ENCODE data around the gene EHBP1L1. TPM values are rescaled to one million over a fixed set of nuclear protein-coding genes. Genes with fewer than 3 reads are reported as not detected.

Gene EHBP1L1
- total RNA-seq, 1 donor from 2014 or later = 10.1 TPM

- Histone ChIP-seq H3K27ac (ENCODE audit: low read depth, low read length) (no peak overlapping the region), H2AFZ (ENCODE audit: low read depth, low read length) (no peak overlapping the region), H3K36me3 (ENCODE audit: insufficient read depth, low read length) (no peaks in the 10 kb centered on the region), H3K4me2 (ENCODE audit: low read length) (peak overlapping the region; percentile 48), H3K4me1 (ENCODE audit: insufficient read depth, low read length) (peaks cover 7% of the 10 kb centered on the region), H3K9ac (ENCODE audit: low read length) (no peak overlapping the region), H3K27me3 (ENCODE audit: insufficient read depth, low read length) (peaks cover 5% of the 10 kb centered on the region), H4K20me1 (ENCODE audit: insufficient read depth, low read length) (peaks cover 50% of the 10 kb centered on the region), H3K9me3 (ENCODE audit: insufficient read depth, low read depth, low read length) (no peaks in the 10 kb centered on the region), H3K79me2 (ENCODE audit: insufficient read depth, low read length) (no peaks in the 10 kb centered on the region), H3K4me3 (ENCODE audit: insufficient read depth, low read depth, low read length) (no peak overlapping the region)
- H3K27me3 Mint-ChIP-seq (ENCODE audit: low read depth, unreplicated experiment) = peaks cover 45% of the 10 kb centered on the region
- no peak for DNase-seq (ENCODE audit: low read depth)
- FAIRE-seq = no peak
- peaks cover 6% of the 10 kb centered on the region for H3K4me1 Mint-ChIP-seq (ENCODE audit: low read depth, unreplicated experiment)
- peaks cover 15% of the 10 kb centered on the region for H3K36me3 Mint-ChIP-seq (ENCODE audit: low read depth, unreplicated experiment)
- H3K9me3 Mint-ChIP-seq (ENCODE audit: unreplicated experiment) = peaks cover 3% of the 10 kb centered on the region
- no peak overlapping the region for H3K27ac Mint-ChIP-seq (ENCODE audit: unreplicated experiment)
- no peak overlapping the region for H3K4me3 Mint-ChIP-seq (ENCODE audit: unreplicated experiment)
- TF ChIP-seq CTCF (IDR thresholded peaks at IDR 0.05; ENCODE audit: insufficient read depth, low read depth, low read length) = no peak
- no peak for TF ChIP-seq EZH2 (IDR thresholded peaks at IDR 0.05; ENCODE audit: insufficient read depth, low read length)
Measured at GRCh38 chr11:65584106-65584505, 8.3 kb downstream of the EHBP1L1 start.

GRCh38 chr11:65584723-65585171, 8.9 kb downstream of the EHBP1L1 start:
- no peak overlapping the region for H2AFZ ChIP-seq (ENCODE audit: low read depth, low read length)
- Mint-ChIP-seq H3K27ac (ENCODE audit: unreplicated experiment) (no peak overlapping the region), H3K36me3 (ENCODE audit: low read depth, unreplicated experiment) (peaks cover 15% of the 10 kb centered on the region), H3K9me3 (ENCODE audit: unreplicated experiment) (peaks cover 3% of the 10 kb centered on the region), H3K4me3 (ENCODE audit: unreplicated experiment) (no peak overlapping the region), H3K27me3 (ENCODE audit: low read depth, unreplicated experiment) (peaks cover 44% of the 10 kb centered on the region), H3K4me1 (ENCODE audit: low read depth, unreplicated experiment) (peaks cover 6% of the 10 kb centered on the region)
- TF ChIP-seq CTCF (IDR thresholded peaks at IDR 0.05; ENCODE audit: insufficient read depth, low read depth, low read length) = no peak
- no peak for TF ChIP-seq EZH2 (IDR thresholded peaks at IDR 0.05; ENCODE audit: insufficient read depth, low read length)
- H3K9ac ChIP-seq (ENCODE audit: low read length) = no peak overlapping the region
- H3K27me3 ChIP-seq (ENCODE audit: insufficient read depth, low read length) = peaks cover 5% of the 10 kb centered on the region
- H4K20me1 ChIP-seq (ENCODE audit: insufficient read depth, low read length) = peaks cover 45% of the 10 kb centered on the region
- H3K36me3 ChIP-seq (ENCODE audit: insufficient read depth, low read length) = no peaks in the 10 kb centered on the region
- H3K79me2 ChIP-seq (ENCODE audit: insufficient read depth, low read length) = no peaks in the 10 kb centered on the region
- no peak overlapping the region for H3K4me3 ChIP-seq (ENCODE audit: insufficient read depth, low read depth, low read length)
- peaks cover 7% of the 10 kb centered on the region for H3K4me1 ChIP-seq (ENCODE audit: insufficient read depth, low read length)
- FAIRE-seq = no peak
- peak overlapping the region; percentile 48 for H3K4me2 ChIP-seq (ENCODE audit: low read length)
- DNase-seq (ENCODE audit: low read depth) = no peak
- H3K27ac ChIP-seq (ENCODE audit: low read depth, low read length) = no peak overlapping the region
- H3K9me3 ChIP-seq (ENCODE audit: insufficient read depth, low read depth, low read length) = no peaks in the 10 kb centered on the region

GRCh38 chr11:65585396-65586246, 9.8 kb downstream of the EHBP1L1 start:
- no peaks in the 10 kb centered on the region for H3K79me2 ChIP-seq (ENCODE audit: insufficient read depth, low read length)
- H3K9ac ChIP-seq (ENCODE audit: low read length) = no peak overlapping the region
- Mint-ChIP-seq H3K4me3 (ENCODE audit: unreplicated experiment) (no peak overlapping the region), H3K27me3 (ENCODE audit: low read depth, unreplicated experiment) (peaks cover 46% of the 10 kb centered on the region), H3K36me3 (ENCODE audit: low read depth, unreplicated experiment) (peaks cover 11% of the 10 kb centered on the region), H3K27ac (ENCODE audit: unreplicated experiment) (no peak overlapping the region), H3K4me1 (ENCODE audit: low read depth, unreplicated experiment) (peaks cover 6% of the 10 kb centered on the region), H3K9me3 (ENCODE audit: unreplicated experiment) (peaks cover 3% of the 10 kb centered on the region)
- no peak overlapping the region for H3K4me2 ChIP-seq (ENCODE audit: low read length)
- DNase-seq (ENCODE audit: low read depth) (no peak), FAIRE-seq (no peak)
- no peak overlapping the region for H2AFZ ChIP-seq (ENCODE audit: low read depth, low read length)
- peaks cover 5% of the 10 kb centered on the region for H3K27me3 ChIP-seq (ENCODE audit: insufficient read depth, low read length)
- peaks cover 7% of the 10 kb centered on the region for H3K4me1 ChIP-seq (ENCODE audit: insufficient read depth, low read length)
- H3K27ac ChIP-seq (ENCODE audit: low read depth, low read length) = no peak overlapping the region
- H3K9me3 ChIP-seq (ENCODE audit: insufficient read depth, low read depth, low read length) = no peaks in the 10 kb centered on the region
- peaks cover 38% of the 10 kb centered on the region for H4K20me1 ChIP-seq (ENCODE audit: insufficient read depth, low read length)
- no peak overlapping the region for H3K4me3 ChIP-seq (ENCODE audit: insufficient read depth, low read depth, low read length)
- TF ChIP-seq EZH2 (IDR thresholded peaks at IDR 0.05; ENCODE audit: insufficient read depth, low read length) = no peak
- TF ChIP-seq CTCF (IDR thresholded peaks at IDR 0.05; ENCODE audit: insufficient read depth, low read depth, low read length) = no peak
- no peaks in the 10 kb centered on the region for H3K36me3 ChIP-seq (ENCODE audit: insufficient read depth, low read length)
